Iris pigment epithelial cell (primary cell): ENCODE results near the gene SOBP.
"Not testable (repeated sequence)": the region's sequence is repeated elsewhere in the genome, so short reads cannot be mapped to it uniquely, and the experiment has no call there.

Experiments used
- DNase-seq: peaks from one replicate; pipeline ENCODE4 v3.0.0-alpha.2; 2011; ENCODE audit warnings: low read depth

SOBP gene

DNA sequence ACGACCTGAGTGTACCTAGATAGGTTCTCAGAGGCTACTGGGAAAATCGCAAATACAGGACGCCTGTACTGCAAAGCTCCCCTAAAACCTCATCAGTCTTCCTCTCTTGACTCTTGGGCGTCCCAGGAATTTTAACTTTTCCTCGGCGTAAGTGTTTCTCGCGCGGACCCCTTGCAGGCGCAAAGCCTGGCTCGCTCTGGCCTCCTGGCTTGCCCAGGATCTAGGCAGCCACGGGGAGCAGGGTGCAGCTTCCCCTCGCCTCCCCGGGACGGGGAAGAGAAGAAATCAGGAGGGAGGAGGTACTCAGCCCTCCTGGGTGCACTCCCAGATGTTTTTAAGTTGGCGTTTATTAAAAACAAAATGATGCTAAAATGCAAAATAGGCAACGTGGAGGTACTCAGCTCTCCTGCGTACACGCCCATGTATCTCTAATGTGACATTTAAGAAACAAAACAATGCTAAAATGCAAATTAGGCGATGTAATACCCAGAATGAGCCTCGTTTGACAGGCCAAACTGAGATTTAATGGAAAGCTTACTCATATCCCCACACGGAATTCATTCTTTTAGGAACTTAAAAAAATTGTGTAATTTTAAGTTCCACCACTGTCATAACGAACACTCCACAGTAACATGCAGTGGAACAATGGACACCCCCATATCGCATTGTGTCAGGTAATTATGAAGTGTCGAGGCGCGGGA, 1.6 kb upstream of the SOBP start:
- no peak for DNase-seq

DNA sequence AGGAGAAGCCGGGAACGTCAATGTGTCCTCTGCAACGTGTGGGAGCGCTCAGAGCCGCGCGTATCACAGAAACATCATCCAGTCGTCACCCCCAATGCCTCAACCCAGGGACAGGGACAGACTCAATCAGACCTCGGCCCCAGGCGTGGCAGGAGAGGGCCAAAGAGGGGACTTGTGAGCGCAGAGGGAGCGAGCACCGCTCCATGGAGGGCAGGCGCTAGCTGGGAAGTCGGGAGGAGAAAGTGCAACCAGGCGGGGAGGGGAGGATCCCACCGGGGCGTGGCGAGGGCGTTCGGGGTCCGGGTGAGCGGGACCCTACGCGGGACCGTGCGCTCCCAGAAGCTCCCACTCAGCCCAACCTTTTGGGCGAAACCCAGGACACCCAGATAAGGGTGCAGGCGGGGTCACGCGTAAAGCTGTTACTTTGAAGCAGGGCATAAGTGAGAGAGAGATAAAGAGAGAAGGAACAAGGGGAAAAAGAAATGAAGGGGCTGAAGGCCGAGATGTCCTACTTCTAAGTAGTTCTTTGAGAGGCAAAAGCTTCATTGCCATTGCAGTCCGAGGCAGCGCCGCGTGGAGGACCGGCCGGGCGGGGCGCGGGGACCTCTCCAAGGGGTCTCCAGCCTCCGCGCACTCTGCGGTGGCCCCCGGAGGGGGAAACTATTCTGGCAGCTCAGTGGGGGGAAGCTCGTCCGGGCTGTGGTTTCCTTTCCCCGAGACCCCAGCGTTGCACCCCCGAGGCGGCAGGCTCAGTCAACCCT, 862 bp upstream of the SOBP start:
- peak; percentile 17 for DNase-seq

DNA sequence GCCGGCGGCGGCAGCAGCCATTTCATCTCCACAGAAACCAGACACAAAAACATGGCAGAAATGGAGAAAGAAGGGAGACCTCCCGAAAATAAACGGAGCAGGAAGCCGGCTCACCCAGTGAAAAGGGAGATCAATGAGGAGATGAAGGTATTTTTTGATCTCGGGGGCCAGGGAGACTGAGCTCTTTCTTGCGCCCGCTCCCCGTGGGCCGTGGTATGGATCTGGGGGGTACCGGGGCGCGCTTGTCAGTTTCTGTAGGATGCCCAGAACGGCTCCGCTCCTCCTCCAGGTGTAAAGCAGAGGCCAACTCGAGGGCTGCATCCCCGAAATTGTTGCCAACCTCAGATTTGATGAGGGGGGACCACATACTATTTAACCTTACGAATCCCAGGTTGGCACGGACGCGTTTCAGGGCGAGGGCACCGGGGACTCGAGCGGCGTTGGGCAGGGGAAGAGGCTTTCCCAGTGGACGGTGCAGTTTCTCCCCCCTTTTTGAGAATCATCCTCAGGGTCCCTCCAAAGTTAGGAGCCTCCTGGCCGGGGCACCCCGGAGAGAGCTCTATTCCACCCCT, 735 bp downstream of the SOBP start:
- DNase-seq = no peak

DNA sequence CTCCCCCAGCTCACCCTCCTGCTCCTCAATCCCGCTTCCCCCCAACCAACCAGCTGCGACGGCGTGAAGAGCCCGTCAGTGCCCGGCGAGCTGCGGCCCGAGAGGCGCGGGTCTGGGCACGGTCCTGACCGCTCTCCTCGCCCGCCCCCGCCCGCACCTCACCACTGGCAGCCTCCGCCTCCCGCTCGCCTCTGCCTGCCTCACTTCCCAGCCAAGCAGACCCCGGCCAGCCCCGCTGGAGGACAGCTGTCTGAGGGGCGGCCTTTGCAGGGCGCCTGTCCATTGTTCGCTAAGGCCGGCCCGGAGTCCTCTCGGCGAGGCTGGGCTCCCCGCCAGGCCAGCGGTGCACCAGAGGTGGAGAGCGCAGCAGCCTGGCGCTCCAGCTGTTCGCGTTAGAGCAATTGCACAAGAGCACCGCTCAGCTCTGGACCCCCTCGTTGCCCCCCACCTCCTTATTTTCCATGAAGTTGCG, 1.3 kb downstream of the SOBP start:
- DNase-seq = peak; percentile 16

DNA sequence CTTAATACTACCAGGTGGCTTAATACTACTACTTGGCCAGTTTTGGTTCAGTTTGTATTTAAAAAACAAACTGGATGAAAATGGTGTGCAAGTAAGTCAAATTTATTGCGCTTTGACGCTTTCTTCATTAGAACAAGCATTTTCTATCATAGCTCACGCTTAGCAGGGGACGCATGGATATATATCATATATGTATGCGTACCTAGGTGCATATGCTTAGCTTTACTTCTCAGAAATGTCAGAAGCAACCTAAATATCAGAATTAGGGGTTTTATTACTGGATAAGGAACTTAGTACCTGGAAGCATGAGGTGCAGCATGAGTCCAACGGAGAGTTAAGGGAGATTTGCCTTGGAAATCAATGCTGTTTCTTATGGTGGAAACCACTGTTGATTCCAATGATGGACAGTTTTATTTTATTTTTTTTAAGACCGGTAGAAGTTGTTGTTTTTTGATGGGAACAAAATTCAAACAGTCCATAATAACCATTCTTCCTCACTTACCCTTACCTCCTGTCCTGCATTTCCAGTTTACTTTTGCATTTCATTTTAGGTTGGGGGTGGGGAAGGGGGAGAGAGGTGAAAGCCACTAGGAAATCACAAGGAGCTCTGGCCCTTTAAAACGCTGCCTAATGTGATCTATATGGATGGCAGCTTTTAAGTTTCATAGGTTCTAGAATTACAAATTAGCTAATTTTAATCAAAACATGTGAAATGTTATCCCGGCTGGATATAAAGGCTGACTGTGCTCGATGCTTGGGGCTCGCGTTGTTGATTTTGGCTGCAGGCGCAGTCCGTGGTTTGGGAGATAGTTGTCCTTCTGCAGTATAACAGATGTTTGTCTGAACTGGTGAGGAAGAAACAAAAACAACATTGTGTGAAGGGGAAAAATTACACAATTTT, 2.1 kb downstream of the SOBP start:
- peak; percentile 63 for DNase-seq

DNA sequence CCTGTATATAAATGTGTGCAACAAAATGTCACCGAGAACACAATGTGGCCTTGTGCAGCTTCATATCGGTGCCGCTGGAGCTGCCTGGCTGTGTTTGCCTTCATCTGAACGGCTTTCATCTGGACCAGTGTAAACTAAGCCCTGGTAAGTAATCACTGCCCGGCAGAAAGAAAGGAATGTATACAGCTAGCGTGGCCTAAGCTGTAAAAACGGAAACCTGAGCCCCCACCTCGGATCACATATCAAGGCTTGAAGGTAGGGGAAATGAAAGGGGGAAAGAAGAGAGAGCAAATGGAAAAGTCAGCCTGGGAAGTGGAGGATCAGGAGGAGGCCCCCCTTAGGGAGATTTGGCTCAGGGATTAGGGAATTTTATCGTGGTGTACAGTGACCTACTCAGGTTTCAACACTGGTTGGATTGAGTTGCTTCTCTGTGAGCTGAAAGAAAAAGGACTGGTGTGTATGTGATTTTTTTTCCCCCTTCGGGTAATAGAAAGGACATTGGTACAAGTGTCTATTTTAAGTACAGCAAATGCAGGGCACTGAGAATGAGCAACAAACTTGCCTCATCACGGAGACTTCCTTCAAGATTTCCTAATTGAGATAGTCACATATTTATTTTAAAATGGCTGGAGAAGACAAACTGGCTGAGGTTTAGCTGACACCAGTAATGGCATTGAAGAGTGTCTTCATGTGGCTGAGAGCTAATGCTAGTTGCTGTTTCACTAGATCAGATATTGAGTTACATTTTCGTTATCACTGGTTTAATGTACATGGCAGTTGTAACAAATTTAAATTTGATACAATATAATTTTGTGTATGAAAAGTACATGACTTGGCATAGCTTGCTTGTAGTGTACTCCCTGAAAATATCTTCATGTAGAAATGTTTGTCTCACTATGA, 3.5 kb downstream of the SOBP start:
- DNase-seq = peak; percentile 50

DNA sequence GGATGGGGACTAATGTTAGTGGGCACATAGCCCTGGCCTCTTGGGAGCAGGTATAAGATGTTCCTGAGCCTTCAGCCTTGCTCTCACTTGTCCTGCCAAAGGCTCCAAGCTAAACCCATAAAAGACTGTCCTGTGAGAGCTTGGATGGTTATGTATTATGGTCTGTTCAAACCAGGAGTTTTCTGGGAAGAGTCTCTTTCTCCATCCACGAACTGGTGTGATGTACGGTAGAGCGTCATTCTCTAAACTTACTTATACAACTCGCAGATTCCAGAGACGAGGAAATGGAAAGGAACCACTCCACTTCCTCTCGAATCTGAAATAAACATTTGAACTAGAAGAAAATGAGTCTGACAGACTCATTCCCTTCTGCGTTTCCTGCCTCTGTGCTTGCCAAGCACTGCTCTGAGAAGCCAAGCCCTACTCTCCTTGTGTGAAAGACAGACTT, 5.3 kb downstream of the SOBP start:
- peak; percentile 43 for DNase-seq

DNA sequence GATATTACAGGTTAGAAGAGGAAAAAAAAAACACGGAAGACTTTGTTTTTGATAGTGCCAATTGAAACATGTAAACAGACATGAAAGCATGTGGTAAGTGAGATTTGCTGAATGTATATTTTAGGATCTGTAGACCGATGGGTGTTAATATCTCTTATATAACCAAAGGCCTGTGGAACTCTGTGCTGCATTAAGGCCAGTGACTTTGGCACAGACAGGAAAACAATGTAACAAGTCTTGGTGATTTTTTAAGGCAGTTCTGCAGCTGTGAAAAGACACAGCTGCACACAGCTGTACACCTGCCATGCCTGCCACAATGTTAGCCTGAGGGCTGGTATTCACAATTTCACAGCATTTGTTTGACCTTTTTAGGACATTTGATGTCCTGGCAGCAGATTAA, 6.1 kb downstream of the SOBP start:
- DNase-seq = no peak

DNA sequence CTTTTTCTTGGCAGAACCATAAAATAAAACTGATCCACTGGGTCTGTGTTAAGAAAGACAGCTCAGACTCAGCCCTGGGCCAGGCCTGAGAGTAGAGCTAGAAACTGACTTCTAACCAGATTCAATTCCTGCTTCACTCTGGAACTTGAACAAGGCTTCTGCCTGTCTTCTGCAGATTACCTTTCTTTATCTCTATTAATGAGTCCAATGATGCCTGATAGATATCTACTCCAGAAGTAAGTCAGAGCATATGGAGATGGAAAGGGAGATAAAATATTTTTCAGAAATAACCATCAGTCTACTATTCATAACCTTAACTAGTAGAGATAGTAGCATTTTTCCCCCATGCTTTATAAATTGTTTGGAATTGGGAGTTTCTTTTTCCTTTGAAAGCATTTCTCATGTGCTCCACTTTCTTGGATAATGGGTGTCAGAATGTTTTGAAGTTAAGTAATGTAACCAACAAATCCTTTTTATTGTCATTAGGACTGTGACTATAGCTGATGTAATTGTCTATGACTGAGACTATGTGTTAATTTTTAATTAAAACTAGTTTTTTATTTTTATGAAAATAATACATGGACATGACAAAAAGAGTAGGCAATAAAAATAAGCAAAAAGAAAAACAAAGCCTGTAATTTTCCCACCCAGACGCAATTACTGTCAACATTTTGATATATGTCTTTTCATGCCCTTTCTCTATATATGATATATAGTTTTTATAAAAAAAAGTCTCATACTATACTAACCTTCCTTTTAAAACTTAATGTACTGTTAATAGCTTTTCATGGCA, 7.2 kb downstream of the SOBP start:
- DNase-seq = no peak

DNA sequence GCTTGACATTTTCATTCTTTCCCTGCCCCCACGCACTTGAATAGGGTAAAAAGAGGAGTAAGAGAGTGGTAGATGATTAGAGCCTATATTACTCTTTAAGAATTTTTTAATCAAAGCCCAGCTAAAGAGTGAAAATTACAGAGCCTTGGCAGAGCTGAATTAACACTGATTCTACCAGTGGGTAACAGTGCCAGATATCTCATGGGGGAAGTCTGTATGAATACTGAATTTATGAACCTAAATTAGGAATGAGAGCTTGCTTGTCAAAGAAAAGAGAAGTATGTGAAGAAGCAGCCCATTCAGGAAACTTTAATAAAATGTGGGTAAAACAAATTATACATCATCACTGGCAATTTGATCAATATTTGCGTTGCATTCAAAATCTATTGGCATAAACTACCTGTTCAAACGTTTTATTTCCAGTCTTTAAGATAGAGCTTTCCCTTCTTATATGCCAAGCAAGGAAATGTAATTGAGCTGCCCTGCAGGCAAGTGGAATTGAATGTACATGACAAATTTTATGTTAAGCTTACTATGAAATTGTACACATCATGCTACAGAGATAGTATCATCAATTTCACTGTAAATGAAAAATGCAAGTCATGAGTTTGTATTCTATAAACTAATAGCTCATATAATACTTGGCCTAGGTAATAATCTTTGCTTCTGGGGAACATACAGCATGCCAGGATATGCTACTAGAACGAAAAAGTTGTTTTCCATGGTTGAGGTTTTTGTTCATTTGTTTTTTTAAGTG, 14.5 kb downstream of the SOBP start:
- DNase-seq = no peak

DNA sequence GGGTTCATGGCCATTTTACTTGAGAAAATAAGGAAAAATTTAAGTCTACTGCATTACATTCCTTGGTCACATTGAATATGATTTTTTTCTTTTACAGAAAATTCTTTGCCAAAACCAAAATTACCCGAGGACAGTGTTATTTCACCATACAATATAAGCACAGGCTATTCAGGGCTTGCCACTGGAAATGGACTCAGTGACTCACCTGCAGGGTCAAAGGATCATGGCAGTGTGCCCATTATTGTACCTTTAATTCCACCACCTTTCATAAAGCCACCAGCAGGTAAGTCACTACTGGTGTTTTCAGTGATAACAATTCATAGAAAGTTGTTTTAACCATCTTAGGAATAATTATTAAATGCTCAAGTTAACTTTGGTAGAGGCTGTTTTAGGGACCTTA, 16.2 kb downstream of the SOBP start:
- DNase-seq = no peak

DNA sequence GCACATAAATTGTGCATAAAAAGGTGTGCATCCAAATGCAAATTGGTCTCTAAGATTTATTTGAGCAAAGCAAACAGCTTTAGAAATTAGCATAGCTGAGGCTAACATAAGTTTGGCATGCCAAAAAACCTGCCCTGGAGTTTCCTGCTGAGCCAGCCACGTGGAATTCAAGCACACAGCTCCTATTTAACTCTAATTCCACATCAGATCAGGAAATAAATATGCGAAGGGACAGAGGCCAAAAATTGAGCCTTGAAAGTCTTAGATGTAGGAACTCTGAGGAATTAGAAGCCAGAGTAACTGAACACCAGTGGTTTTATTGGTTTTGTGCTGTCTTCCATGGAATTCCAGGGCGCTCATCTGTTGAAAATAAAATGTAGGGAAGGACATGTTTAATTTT, 19.6 kb downstream of the SOBP start:
- peak; percentile 44 for DNase-seq

DNA sequence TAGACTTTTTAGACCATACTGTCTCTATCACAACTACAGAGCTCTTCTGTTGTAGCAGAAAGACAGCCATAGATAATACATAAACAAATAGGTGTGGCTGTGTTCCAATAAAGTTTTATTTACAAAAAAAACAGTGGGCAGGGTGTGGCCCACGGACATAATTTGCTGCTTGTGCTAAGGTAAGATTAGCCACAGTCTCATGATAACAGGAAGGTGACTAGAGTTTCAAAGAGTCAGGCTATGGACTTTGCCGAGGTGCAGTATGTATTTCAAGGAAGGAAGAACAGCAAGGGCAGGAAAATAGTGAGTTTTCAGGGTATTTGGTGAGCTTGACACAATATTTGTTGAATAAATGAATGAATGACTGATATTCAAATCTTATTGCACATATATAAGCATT, 20.2 kb downstream of the SOBP start:
- no peak for DNase-seq

DNA sequence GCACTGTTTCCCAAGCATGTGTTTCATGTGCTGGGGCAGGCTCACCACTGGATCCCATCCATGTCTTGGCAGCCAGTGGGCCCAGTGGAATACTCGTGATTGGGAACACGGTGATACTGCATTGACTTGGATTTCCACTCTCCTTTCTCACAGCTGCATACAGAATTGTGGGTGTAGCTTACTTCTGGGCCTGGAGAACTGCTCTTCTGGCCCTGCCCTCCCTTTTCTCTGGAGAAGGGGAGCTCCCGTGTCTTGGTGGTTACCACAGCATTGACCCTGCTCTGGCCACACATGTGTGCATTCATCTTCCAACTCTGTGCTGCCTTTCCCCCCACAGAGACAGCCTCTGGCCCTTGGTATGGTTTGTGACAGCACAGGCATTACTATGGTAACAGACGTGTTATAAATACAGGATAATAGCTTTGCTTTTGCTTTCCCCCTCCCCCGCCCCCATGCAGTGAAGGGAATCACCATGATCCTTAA, 21.6 kb downstream of the SOBP start:
- no peak for DNase-seq

DNA sequence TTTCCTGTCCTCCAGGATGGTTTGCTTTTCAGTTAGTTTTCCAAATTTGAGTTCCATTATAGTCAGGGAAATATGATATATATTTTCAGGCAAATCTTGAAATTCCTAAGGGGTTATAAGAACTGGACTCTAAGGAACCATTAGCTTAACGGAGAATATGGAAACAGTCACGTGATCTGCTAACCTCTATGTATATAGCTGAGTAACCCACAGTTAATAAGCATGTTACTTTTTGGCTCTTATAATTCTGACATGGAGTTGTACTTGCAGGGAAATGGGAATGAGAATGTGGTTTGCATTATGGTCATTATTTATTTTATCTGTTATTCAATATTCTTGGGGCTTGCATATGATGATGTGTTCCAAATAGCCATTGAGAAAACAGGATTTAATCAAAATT, 23.3 kb downstream of the SOBP start:
- DNase-seq = no peak

DNA sequence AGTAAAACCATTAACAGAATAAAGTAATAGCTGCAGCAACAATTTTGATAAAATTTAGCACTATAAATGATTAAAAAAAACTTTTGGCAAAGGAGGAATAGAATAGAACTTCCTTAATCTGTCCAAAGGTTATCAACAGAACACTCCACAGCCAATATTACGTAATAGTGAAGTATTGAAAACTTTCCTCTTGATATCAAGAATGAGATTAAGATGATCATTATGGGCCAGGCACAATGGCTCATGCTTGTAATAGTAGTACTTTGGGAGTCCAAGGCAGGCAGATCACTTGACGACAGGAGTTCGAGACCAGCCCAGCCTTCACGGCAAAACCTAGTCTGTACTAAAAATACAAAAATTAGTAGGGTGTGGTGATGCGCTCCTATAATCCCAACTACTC, 26.0 kb downstream of the SOBP start:
- DNase-seq = no peak

DNA sequence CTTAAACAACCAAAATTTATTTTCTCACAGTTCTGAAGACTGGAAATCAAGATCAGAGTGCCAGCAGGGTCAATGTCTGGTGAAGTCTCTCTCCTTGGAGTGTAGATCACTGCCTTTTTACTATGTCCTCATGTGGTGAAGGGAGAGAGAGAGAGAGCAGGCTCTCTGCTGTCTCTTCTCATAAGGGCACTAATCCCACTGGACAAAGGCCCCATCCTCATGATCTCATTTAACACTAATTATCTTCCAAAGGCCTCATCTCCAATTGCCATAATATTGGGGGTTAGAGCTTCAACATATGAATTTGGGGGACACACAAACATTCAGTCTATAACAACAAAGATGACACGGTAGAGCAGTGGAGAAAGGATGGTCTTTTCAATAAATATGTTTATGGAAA, 27.4 kb downstream of the SOBP start:
- no peak for DNase-seq

DNA sequence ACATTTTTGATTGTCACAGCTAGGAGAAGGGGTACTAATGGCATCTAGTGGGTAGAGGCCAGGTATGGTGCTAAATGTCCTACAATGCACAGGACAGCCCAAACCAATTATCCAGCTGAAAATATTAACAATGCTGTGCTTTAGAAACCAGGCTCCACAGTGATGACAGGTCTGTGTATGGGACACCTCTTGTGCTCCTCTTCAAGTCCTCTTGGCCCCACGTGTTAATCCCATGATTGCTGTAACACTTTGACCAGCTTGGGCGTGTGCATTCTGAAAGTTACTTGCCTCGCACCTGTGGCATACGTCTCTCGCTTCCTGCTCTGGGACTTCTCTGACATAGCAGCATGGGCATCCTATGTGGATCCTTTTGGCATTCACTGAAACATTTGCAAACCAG, 29.3 kb downstream of the SOBP start:
- DNase-seq = not testable (repeated sequence)

DNA sequence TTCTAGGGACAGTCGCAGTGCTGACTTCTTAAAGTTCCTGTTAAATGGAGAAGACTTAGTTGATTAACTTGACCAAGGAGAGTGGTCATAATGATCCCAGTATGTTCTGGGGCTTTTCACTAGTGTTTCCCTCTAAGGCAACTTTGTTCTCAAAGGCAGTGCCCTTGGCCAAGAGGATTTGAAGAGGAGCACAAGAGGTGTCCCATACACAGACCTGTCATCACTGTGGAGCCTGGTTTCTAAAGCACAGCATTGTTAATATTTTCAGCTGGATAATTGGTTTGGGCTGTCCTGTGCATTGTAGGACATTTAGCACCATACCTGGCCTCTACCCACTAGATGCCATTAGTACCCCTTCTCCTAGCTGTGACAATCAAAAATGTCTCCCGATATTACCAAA, 30.8 kb downstream of the SOBP start:
- DNase-seq = not testable (repeated sequence)
